Transverse colon (tissue), 4 donors: Measurements from ENCODE around the gene ARHGAP22.

ENCODE experiments used
- EP300 ChIP-seq: sonication (generic); formaldehyde crosslinking; IDR thresholded peaks from one replicate; pipeline ENCODE4 v1.6.1; 2017; ENCODE audit warnings: antibody characterized with exemption, low read depth
- POLR2A ChIP-seq: fragments of 450-650 bp; IDR thresholded peaks from one replicate; pipeline ENCODE4 v1.6.1; 2016; ENCODE audit warnings: antibody characterized with exemption, mild to moderate bottlenecking, moderate library complexity
- POLR2AphosphoS5 ChIP-seq, 3 donors: sonication (generic); formaldehyde crosslinking; IDR thresholded peaks; one replicate each; pipeline ENCODE4 v1.6.1; 2016; ENCODE audit warnings: antibody characterized with exemption in 3 of 3
- TF ChIP-seq, protein P1 (sequence below), 5 experiments: fragments of 200-600 bp in 3 of 5; fragments of 450-650 bp in 2 of 5; sonication (generic) in 3 of 5; IDR thresholded peaks; 1 replicate in 2 of 5; 2 replicates in 3 of 5; pipeline ENCODE4 v1.5.1; 2016 to 2017; ENCODE audit warnings: antibody characterized with exemption in 5 of 5, inconsistent platforms in 3 of 5, mild to moderate bottlenecking in 2 of 5, moderate library complexity in 1 of 5

GRCh38 chr10:48545462-48546145 lies 59.3 kb downstream of the ARHGAP22 start:
- TF ChIP-seq, protein P1, sequence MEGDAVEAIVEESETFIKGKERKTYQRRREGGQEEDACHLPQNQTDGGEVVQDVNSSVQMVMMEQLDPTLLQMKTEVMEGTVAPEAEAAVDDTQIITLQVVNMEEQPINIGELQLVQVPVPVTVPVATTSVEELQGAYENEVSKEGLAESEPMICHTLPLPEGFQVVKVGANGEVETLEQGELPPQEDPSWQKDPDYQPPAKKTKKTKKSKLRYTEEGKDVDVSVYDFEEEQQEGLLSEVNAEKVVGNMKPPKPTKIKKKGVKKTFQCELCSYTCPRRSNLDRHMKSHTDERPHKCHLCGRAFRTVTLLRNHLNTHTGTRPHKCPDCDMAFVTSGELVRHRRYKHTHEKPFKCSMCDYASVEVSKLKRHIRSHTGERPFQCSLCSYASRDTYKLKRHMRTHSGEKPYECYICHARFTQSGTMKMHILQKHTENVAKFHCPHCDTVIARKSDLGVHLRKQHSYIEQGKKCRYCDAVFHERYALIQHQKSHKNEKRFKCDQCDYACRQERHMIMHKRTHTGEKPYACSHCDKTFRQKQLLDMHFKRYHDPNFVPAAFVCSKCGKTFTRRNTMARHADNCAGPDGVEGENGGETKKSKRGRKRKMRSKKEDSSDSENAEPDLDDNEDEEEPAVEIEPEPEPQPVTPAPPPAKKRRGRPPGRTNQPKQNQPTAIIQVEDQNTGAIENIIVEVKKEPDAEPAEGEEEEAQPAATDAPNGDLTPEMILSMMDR (IDR thresholded peaks at IDR 0.05), result no peak
- no peak for TF ChIP-seq POLR2A
- no peak for TF ChIP-seq EP300
- TF ChIP-seq POLR2AphosphoS5 (IDR thresholded peaks at IDR 0.05), result no peak
